Activated T-helper 1 cell treated with anti-CD3 and anti-CD28 coated beads, Interleukin-12 subunit alpha, Interleukin-12 subunit beta, Interleukin-2, Interleukin-4 antibody, amounts not matched to agents 30 ng/mL and 10 ng/mL and 1 ng/mL, durations not matched to agents 14 hours and 24 hours and 36 hours (primary cell): ENCODE measurements around the gene NOPCHAP1. TPM values are rescaled to one million over a fixed set of nuclear protein-coding genes. Genes with fewer than 3 reads are reported as not detected.

ENCODE experiments used
- DNase-seq: peaks from one replicate; pipeline ENCODE4 v3.0.0; 2021; ENCODE audit warnings: low spot score
- H3K27ac Mint-ChIP-seq: one replicate; pipeline ENCODE4 v1.8.0; 2021; ENCODE audit warnings: mild to moderate bottlenecking, mixed read lengths
- H3K27me3 Mint-ChIP-seq: one replicate; pipeline ENCODE4 v1.8.0; 2022; ENCODE audit warnings: mild to moderate bottlenecking, moderate library complexity, mixed read lengths; ENCODE audit not compliant: insufficient read depth
- H3K36me3 Mint-ChIP-seq: one replicate; pipeline ENCODE4 v1.8.0; 2021; ENCODE audit warnings: low read depth, mixed read lengths
- H3K4me1 Mint-ChIP-seq: one replicate; pipeline ENCODE4 v1.8.0; 2021; ENCODE audit warnings: low read depth, mixed read lengths
- H3K4me3 Mint-ChIP-seq: one replicate; pipeline ENCODE4 v1.8.0; 2021; ENCODE audit warnings: mild to moderate bottlenecking, moderate library complexity, mixed read lengths
- H3K9me3 Mint-ChIP-seq: one replicate; pipeline ENCODE4 v1.8.0; 2021; ENCODE audit warnings: mixed read lengths
- intact Hi-C: fragments of 100-400 bp; cut with micrococcal nuclease; formaldehyde crosslinking; loops from one replicate; pipeline ENCODE4 v1.15.1; 2024
- total RNA-seq: library from RNA; stranded (reverse); gene quantifications from 2 replicates; pipeline ENCODE4 v1.2.3, GENCODE V29; 2022

The NOPCHAP1 gene
- total RNA-seq, 1 donor from 2014 or later, result 28.0 TPM

DNA sequence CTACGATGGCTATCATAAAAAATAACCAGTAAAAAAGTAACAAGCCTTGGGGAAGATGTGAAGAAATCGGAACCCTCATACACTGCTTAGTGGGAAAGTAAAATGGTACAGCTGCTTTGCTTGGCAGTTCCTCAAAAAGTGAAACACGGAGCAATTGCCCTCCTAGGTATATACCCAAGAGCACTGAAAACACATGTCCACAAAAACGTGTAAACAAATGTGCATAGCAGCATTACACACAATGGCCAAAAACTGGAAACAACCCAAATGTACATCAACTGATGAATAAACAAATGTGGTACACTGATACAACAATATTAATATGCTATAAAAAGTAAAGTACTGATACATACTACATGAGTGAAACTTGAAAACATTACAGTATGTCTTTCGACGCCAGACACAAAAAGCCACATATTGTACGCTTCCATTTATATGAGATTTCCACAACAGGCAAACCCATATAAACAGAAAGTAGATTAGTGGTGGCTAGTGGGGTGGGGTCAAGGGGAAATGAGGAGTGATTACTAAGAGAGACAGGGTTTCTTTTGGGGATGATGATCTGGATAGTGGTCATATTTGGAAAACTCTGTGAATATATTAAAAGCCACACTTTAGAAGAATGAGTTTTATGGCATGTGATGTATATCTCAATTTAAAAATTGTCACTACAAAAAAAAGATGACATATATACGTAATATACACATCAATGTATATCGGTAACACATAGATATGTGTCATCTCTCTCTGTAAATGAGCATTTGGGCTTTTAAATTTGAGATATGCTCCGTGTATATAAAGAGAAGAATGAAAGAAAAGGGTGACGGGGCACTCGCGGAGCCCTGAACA lies 29.0 kb upstream of the NOPCHAP1 start:
- no peak for DNase-seq
- no peaks in the 10 kb centered on the region for H3K9me3 Mint-ChIP-seq
- peaks cover 22% of the 10 kb centered on the region for H3K27me3 Mint-ChIP-seq
- peak overlapping the region; percentile 88 for H3K4me3 Mint-ChIP-seq
- peaks cover 4% of the 10 kb centered on the region for H3K36me3 Mint-ChIP-seq
- H3K4me1 Mint-ChIP-seq, result peaks cover 52% of the 10 kb centered on the region
- H3K27ac Mint-ChIP-seq, result peak overlapping the region; percentile 92
- intact Hi-C loops, result loop anchor here (5.0 kb wide), 2 partner anchors 210 to 275 kb away; no protein-coding TSS in a partner anchor

DNA sequence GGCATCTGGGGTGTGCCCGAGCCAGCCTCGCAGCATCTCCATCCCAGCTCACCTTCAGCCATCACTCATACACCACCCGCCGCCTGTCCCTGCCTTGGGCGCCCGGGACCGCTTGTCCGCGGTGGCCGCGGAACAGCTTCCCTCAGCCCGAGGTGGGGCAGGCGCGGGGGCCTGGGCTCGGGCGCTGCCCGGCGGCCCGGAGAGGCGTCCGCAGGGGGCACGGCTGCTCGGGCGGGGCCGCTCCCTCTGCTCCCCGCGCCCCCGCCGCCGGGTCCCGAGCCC lies 28.5 kb upstream of the NOPCHAP1 start:
- H3K27ac Mint-ChIP-seq, result peak overlapping the region; percentile 92
- H3K9me3 Mint-ChIP-seq, result no peaks in the 10 kb centered on the region
- H3K4me3 Mint-ChIP-seq, result peak overlapping the region; percentile 88
- H3K36me3 Mint-ChIP-seq, result peaks cover 4% of the 10 kb centered on the region
- intact Hi-C loops, result loop anchor here (5.0 kb wide), 2 partner anchors 210 to 275 kb away; no protein-coding TSS in a partner anchor
- peaks cover 49% of the 10 kb centered on the region for H3K4me1 Mint-ChIP-seq
- no peak for DNase-seq
- peaks cover 24% of the 10 kb centered on the region for H3K27me3 Mint-ChIP-seq

DNA sequence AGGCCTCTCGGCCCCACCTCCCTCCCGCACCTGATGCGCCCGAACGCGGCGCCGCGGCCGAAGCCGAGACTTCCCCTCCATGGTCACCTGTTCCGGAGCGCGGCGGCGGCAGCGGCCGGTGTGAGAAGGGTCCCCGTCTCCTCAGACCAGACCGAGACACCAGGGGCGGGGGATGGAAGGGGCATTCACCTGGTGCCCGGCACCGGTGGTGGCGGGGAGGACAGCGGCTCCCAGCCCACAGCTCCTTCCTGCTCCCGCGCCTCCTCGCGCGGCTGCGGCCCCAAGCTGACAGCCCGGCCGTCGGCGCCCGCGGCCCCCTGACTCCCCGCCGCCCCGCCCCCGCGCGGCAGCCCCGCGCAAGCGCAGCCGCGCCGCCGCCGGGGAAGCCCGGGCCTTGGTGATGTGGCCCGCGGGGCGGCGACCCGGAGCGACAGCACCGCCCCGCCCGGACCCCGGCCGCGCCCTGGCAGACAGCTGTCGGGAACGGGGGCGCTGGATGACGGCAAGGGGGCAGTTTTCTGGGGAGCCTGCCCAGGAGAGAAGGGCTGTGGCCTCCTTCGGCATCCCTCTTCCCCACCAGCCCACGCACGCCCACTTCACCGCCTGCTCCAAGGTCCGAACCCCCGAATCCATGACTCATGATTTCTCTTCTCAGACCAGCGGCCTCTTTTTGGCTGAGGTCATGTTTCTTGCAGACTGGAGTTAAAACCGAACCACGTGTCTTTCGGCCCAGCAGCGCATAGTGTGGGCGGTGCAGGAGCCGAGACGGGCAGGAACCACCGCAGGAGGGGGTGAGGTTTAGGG lies 27.9 kb upstream of the NOPCHAP1 start, which contains the start of gene SLC41A2:
TSS of gene SLC41A2 (minus strand) at position 290 of the 804 bp plus-strand sequence. CDS start 29,763 bp downstream, outside the sequence.
- peak within 1 kb of the TSS; percentile 96 for H3K27ac Mint-ChIP-seq

DNA sequence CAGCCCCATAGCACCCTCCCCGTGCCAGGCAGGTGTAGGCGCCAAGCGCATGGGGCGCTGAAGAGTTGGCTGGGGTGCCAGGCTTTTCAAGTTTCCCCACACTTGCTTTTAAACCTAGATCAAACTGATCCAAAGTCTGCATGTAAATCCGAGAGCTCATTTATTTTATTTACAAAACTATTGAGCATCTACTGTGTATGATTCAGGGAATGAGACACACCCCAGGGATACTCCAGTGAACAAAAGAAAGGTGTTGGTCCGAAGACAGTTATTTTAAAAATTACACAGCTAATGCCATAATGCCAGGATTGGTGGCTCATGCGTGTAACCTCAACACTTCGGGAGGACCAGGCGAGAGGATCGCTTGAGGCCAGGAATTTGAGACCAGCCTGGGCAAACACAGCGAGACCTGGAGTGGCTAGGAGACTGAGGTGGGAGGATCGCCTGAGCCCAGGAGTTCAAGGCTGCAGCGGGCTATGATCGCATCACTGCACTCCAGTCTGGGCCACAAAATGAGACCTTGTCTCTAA lies 27.2 kb upstream of the NOPCHAP1 start:
- Mint-ChIP-seq H3K4me1 (peaks cover 39% of the 10 kb centered on the region), H3K36me3 (peaks cover 4% of the 10 kb centered on the region), H3K4me3 (peak overlapping the region; percentile 90), H3K27me3 (peaks cover 30% of the 10 kb centered on the region), H3K27ac (peak overlapping the region; percentile 96), H3K9me3 (no peaks in the 10 kb centered on the region)
- intact Hi-C loops, result loop anchor here (1.0 to 5.0 kb wide), 10 partner anchors 27 to 672 kb away; partner anchors contain the start of genes CHST11, NOPCHAP1 and WASHC4
- no peak for DNase-seq

More for the DNA sequence above, 27.9 kb upstream of the NOPCHAP1 start, which contains the start of gene SLC41A2:
- Mint-ChIP-seq H3K27me3 (peaks cover 23% of the 10 kb centered on the region), H3K4me1 (peaks cover 45% of the 10 kb centered on the region), H3K9me3 (no peaks in the 10 kb centered on the region), H3K4me3 (peak within 1 kb of the TSS; percentile 90), H3K36me3 (peaks cover 4% of the 10 kb centered on the region)
- DNase-seq, result peak; percentile 80
- intact Hi-C loops, result loop anchor here (1.0 to 5.0 kb wide), 10 partner anchors 28 to 671 kb away; partner anchors contain the start of genes CHST11, NOPCHAP1 and WASHC4

DNA sequence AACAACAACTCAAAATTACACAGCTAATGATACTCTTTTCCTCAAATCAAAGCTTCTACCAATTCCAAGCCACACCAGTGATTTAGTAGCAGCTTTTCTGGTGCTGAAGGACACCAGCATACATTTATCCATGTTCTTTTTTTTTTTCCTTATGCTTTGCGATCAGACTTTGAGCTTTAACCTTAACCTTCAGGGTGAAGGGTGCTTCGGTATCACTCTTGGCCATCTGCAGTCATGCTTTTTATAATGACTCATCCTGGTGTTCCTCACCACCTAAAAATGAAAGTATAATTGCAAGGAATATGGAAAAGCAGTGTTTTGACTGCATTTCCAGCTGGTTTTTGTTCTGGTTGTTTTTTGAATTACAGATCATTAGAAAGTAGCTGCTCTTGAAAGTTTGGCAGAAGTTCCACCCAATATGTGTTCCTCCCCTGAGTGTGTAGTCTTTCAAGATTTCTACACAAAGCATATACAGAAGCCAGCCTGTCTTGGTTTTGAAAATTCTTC lies 26.7 kb upstream of the NOPCHAP1 start:
- Mint-ChIP-seq H3K9me3 (no peaks in the 10 kb centered on the region), H3K4me3 (peak overlapping the region; percentile 90), H3K36me3 (peaks cover 4% of the 10 kb centered on the region), H3K4me1 (peaks cover 36% of the 10 kb centered on the region), H3K27ac (peak overlapping the region; percentile 35), H3K27me3 (peaks cover 32% of the 10 kb centered on the region)
- intact Hi-C loops, result loop anchor here (2.0 to 5.0 kb wide), 4 partner anchors 212 to 673 kb away; no protein-coding TSS in a partner anchor
- DNase-seq, result no peak

DNA sequence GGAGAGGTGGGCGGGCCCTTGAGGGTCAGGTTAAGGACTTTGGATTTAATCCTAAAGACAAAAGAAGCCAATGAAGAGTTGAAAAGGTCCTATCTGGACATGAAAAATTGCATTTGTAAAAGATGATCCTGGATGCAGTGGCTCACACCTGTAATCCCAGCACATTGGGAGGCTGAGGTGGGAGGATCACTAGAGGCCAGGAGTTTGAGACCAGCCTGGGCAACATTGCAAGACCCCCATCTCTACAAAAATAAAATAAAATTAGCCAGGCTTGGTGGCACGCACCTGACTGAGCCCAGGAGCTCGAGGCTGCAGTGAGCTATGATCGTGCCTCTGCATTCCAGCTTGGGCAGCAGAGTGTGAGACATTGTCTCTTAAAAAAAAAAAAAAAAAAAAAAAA lies 25.7 kb upstream of the NOPCHAP1 start:
- Mint-ChIP-seq H3K27me3 (peaks cover 34% of the 10 kb centered on the region), H3K27ac (no peak overlapping the region), H3K36me3 (peaks cover 3% of the 10 kb centered on the region), H3K4me3 (no peak overlapping the region), H3K4me1 (peaks cover 33% of the 10 kb centered on the region), H3K9me3 (no peaks in the 10 kb centered on the region)
- DNase-seq, result no peak
- intact Hi-C loops, result no loop called here

DNA sequence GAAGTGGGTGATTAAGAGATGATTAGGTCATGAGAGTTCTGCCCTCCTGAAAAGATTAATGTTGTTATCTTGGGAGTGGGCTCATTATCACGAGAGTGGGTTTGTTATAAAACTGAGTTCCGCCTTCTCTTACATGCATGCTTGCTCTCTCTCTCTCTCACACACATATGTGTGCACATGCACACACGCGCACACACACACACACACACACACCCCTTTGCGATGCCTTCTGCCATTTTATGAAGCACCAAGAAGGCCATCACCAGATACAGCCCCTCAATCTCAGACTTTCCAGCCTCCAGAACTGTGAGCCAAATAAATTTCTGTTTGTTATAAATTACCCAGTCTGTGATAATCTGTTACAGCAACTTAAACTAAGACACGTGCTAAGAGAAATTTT lies 22.4 kb upstream of the NOPCHAP1 start:
- Mint-ChIP-seq H3K36me3 (peaks cover 2% of the 10 kb centered on the region), H3K27me3 (peaks cover 43% of the 10 kb centered on the region), H3K4me3 (no peak overlapping the region), H3K9me3 (no peaks in the 10 kb centered on the region), H3K27ac (no peak overlapping the region), H3K4me1 (peaks cover 16% of the 10 kb centered on the region)
- DNase-seq, result no peak
- intact Hi-C loops, result no loop called here

DNA sequence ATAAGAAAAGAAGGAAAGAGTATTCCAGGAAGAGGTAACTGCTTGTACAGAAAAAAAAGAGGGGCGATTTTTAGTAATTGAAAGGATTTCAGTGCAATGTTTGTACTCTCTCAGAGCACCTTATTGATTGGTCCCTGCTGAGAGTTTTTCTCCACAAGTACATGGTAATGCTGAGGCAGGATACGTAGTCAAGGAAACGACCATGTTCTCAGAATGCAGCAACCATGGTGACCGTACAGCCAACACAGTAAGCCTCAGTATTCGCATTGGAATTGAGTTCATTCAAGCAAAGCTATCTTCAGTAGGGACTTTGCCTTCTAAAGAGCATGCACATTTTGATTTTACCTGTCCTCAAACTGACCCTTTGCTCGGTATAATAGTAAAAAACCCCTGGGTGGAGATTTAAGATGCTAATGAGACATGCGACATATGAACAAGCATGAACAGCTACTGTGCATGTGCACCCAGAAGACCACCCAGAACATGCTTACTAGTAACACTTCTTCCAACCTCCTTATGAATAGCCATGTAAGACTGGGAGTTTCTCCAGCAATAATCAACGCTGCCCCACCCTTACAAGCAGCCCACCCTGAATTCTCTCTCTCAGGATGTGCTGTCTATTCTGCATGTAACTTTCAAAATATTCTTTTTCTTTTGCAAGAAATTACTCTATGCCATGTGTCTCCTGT lies 21.8 kb upstream of the NOPCHAP1 start:
- H3K9me3 Mint-ChIP-seq, result no peaks in the 10 kb centered on the region
- H3K27ac Mint-ChIP-seq, result no peak overlapping the region
- DNase-seq, result no peak
- H3K4me1 Mint-ChIP-seq, result peaks cover 10% of the 10 kb centered on the region
- H3K36me3 Mint-ChIP-seq, result peaks cover 2% of the 10 kb centered on the region
- H3K27me3 Mint-ChIP-seq, result peaks cover 45% of the 10 kb centered on the region
- no peak overlapping the region for H3K4me3 Mint-ChIP-seq
- intact Hi-C loops, result no loop called here

DNA sequence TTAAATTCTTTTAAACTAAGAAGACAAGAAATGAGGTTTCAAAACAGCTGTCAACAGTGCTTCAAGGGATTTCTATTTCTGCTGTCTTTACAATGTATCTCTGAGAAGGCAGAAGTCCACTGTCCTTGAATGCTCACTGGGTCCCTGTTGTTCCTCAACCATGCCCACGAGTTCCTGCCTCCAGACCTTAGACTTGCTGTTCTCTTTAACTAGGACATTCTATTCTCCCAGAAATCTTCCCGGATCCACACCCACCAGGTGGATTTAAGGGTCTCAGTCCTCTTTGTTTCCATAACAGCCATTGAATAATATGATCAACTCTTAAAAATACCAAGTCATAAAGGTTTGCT lies 21.3 kb upstream of the NOPCHAP1 start:
- intact Hi-C loops, result no loop called here
- DNase-seq, result no peak

DNA sequence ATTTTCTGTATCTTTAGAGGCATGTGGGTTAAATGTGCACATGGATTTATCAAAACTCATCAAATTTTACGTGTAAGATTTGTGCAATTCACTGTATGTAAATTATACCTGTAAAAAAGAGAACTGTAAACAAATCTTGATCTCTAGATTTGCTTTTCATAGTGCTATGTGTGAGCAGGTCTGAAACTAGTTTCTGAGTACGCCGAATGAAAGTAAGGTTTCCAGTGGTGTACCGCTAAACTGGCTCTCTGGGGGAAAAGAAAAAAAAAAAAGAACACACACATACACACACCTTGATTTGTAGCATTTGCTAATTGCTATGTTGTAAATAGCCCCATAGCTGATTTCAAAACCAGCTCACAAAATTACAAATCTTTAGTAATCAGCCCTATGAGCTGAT lies 19.4 kb upstream of the NOPCHAP1 start:
- no peaks in the 10 kb centered on the region for H3K36me3 Mint-ChIP-seq
- no peak overlapping the region for H3K4me3 Mint-ChIP-seq
- no peak overlapping the region for H3K27ac Mint-ChIP-seq
- intact Hi-C loops, result no loop called here
- no peak for DNase-seq
- H3K27me3 Mint-ChIP-seq, result peaks cover 34% of the 10 kb centered on the region
- no peaks in the 10 kb centered on the region for H3K4me1 Mint-ChIP-seq
- H3K9me3 Mint-ChIP-seq, result no peaks in the 10 kb centered on the region

More for the DNA sequence above, 21.3 kb upstream of the NOPCHAP1 start:
- no peak overlapping the region for H3K27ac Mint-ChIP-seq
- H3K4me3 Mint-ChIP-seq, result no peak overlapping the region
- peaks cover 5% of the 10 kb centered on the region for H3K4me1 Mint-ChIP-seq
- H3K27me3 Mint-ChIP-seq, result peaks cover 45% of the 10 kb centered on the region
- no peaks in the 10 kb centered on the region for H3K9me3 Mint-ChIP-seq
- H3K36me3 Mint-ChIP-seq, result peaks cover 2% of the 10 kb centered on the region

DNA sequence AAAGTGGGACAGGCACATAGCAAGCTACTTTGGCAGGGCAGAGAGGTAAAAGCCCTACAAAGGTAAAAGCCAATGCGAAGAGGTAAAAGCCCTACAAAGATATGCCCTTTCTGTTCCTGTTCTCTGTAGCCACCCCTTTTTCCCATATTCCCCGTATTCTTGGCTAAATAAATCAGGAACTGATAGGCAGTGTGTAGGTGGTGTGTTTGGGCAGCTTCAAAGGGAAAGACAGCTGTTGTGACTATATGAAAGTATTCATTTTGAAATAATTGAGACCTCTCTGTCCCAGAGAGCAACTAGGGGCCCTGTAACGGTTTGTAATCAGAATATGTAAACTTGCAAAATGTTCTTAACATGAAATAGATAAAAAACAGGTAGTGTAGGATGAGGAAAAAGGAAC lies 16.8 kb upstream of the NOPCHAP1 start:
- intact Hi-C loops, result no loop called here
- peaks cover 19% of the 10 kb centered on the region for H3K27me3 Mint-ChIP-seq

DNA sequence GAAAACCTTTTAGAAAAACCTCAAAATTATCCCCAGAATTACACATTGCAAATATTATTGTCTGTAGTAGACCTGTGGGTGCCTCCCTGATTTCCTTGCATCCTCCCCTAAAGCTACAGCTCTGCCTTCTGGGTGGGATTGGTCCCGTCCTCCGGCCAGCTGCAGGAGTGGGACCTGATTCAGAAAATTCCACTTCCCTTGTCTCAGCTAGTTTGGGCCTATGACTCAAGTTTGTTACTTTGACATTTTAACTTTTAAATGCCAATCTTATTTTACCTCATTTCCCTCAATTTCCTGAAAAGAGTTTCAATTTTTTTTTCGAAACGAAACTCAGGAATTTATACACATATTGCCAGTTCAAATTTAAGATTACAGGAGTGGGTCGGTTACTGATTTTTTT lies 14.8 kb upstream of the NOPCHAP1 start:
- H3K27ac Mint-ChIP-seq, result no peak overlapping the region

More for the DNA sequence above, 16.8 kb upstream of the NOPCHAP1 start:
- no peaks in the 10 kb centered on the region for H3K4me1 Mint-ChIP-seq
- H3K36me3 Mint-ChIP-seq, result no peaks in the 10 kb centered on the region
- H3K27ac Mint-ChIP-seq, result no peak overlapping the region
- no peaks in the 10 kb centered on the region for H3K9me3 Mint-ChIP-seq
- H3K4me3 Mint-ChIP-seq, result no peak overlapping the region
- DNase-seq, result no peak

More for the DNA sequence above, 14.8 kb upstream of the NOPCHAP1 start:
- Mint-ChIP-seq H3K9me3 (no peaks in the 10 kb centered on the region), H3K4me1 (no peaks in the 10 kb centered on the region), H3K27me3 (peaks cover 17% of the 10 kb centered on the region), H3K36me3 (no peaks in the 10 kb centered on the region), H3K4me3 (no peak overlapping the region)
- no peak for DNase-seq
- intact Hi-C loops, result no loop called here
